GM21825 (cell line): ENCODE measurements around the gene PRSS21.

Source experiments
- ATAC-seq: cut with Tn5 transposase; IDR thresholded peaks from one replicate; pipeline ENCODE4 v1.9.1; 2021; ENCODE audit warnings: mild to moderate bottlenecking, moderate library complexity; ENCODE audit not compliant: unreplicated experiment

PRSS21 gene

DNA sequence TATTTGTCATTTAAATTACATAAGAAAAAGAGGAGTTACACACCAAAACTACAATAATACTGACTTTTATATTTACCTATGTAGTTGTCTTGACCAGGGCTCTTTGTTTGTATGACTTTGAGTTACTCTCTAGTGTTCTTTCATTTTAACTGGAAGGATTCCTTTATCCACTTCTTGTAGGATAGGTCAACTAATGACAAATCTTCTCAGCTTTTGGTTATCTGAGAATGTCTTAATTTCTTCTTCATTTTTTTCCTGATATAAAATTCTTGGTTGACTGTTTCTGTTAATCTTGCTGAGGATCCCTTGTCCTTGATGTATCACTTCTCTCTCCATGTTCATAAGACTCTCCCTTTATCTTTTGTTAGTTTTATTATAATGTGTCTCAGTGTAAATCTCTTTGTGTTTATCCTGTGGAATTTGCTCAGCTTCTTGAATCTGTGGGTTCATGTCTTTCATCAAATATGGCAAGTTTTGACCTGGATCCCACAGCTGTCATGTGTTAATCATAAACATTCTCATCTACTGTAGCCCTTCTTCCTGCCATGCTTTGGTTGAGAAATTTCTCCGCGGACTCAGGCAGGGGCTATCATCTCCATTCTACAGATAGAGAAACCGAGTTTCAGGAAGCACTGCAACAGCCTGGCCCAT is 13.4 kb upstream of the PRSS21 start:
- no peak for ATAC-seq

- no peak for ATAC-seq
Observed at GRCh38 chr16:2804728-2805127, 12.3 kb upstream of the PRSS21 start.

GRCh38 chr16:2806286-2806685 is 10.8 kb upstream of the PRSS21 start:
- no peak for ATAC-seq

DNA sequence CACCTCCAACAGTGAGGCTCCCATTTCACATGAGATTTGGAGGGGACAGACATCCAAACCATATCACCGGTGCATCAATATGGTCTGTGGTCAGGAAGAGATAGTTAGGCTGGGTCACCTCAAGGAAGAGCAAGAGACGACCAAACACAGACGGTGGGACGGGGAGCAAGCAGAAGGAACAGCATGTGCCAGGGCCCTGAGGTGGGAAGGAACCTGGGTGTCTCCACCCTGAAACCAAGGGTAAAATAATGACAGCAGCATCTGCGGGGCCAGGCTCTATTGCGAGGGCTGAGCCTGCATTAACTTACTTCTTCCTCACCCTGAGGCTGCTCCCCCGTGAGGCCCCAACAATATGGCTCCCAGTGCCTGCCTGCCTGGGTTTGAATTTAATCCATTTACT is 8.9 kb upstream of the PRSS21 start:
- no peak for ATAC-seq

GRCh38 chr16:2809149-2809760 is 7.8 kb upstream of the PRSS21 start:
- ATAC-seq = no peak

GRCh38 chr16:2810651-2811050 is 6.4 kb upstream of the PRSS21 start:
- no peak for ATAC-seq

- no peak for ATAC-seq
Observed at GRCh38 chr16:2811703-2812471, 5.2 kb upstream of the PRSS21 start.

DNA sequence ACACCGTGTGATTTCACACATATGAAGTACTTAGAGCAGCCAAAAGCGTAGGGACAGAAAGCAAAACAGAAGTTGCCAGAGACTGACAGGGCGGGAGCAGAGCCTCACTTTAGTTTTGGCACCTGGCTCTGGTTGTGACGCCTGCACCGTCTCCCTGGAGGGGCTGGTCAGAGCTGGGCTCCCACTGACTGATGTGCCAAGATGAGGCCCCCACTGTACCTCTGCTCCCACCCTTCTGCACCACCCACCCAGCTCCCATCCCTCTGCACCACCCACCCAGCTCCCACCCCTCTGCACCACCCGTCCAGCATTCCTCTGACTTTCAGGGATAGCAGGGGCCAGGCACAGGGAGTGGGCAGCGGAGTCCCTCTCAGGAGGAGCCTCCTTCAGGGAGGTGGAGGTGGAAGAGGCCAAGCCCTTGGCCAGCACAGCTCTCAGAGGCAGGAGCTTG is 3.2 kb upstream of the PRSS21 start:
- ATAC-seq = no peak

GRCh38 chr16:2814551-2815298 is 2.3 kb upstream of the PRSS21 start:
- ATAC-seq = no peak

- ATAC-seq = no peak
Observed at GRCh38 chr16:2815299-2815771, 1.7 kb upstream of the PRSS21 start.

- no peak for ATAC-seq
Observed at GRCh38 chr16:2817340-2818271, 569 bp downstream of the PRSS21 start.

GRCh38 chr16:2818272-2818876 is 1.3 kb downstream of the PRSS21 start:
- no peak for ATAC-seq

GRCh38 chr16:2819179-2819938 is 2.3 kb downstream of the PRSS21 start:
- no peak for ATAC-seq

- ATAC-seq = no peak
Observed at GRCh38 chr16:2819939-2820835, 3.1 kb downstream of the PRSS21 start.

- no peak for ATAC-seq
Observed at GRCh38 chr16:2820836-2821486, 3.9 kb downstream of the PRSS21 start.

DNA sequence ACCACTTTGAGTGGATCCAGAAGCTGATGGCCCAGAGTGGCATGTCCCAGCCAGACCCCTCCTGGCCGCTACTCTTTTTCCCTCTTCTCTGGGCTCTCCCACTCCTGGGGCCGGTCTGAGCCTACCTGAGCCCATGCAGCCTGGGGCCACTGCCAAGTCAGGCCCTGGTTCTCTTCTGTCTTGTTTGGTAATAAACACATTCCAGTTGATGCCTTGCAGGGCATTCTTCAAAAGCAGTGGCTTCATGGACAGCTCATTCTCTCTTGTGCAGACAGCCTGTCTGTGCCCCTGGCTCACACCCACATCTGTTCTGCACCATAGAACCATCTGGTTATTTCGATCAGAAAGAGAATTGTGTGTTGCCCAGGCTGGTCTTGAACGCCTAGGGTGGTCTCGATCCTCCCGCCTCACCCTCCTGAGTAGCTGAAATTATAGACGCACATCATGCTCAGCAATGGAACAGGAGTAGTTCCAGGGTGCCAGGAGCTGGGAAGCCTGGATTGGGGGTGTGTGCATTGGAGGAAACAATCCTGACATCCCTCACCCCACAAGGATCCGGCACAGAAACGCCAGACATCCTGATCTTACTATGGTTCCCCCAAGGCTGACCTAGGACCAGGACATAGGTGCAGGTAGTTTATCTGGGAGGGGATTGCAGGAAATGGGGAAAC is 4.6 kb downstream of the PRSS21 start:
- ATAC-seq = no peak

DNA sequence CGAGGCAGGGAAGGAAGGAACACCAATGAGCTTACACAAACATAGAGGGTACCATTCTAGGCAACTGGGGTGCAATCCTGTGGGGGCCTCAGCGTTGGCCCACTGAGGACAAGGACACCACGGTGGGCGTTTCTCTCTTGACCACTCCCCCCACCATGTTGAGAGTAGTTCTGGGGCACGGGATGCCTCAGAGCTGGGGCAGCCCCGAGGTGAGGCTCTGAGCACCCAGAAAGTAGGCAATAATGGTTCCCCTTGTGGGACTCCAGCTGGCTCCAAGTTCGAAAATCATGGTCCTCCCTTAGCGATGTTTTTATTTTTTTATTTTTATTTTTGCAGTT is 5.1 kb downstream of the PRSS21 start:
- ATAC-seq = no peak
